ENCODE data around the gene PPM1D. TPM values are rescaled to one million over a fixed set of nuclear protein-coding genes. Genes with fewer than 3 reads are reported as not detected.

PPM1D gene
- total RNA-seq, 1 experiment from 2014 or later = 19.0 TPM

DNA sequence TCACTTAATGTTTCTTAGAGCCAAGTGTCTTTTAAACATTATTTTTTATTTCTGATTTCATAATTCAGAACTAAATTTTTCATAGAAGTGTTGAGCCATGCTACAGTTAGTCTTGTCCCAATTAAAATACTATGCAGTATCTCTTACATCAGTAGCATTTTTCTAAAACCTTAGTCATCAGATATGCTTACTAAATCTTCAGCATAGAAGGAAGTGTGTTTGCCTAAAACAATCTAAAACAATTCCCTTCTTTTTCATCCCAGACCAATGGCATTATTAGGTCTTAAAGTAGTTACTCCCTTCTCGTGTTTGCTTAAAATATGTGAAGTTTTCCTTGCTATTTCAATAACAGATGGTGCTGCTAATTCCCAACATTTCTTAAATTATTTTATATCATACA, 64.0 kb downstream of the PPM1D start:
- no peak overlapping the region for H2BK15ac ChIP-seq (ENCODE audit: low read depth, low read length)
- no peak overlapping the region for H4K91ac ChIP-seq (ENCODE audit: insufficient read length, low read depth, low read length)
- H3K23ac ChIP-seq (ENCODE audit: insufficient read length, low read depth, low read length) = no peak overlapping the region
- no peak overlapping the region for H2BK20ac ChIP-seq (ENCODE audit: low read depth, low read length, poor library complexity, severe bottlenecking)
- Mint-ChIP-seq H3K36me3 (ENCODE audit: insufficient read depth in 1 of 3, low read depth in 3 of 3) (peaks cover 0 to 24% (median 10%) of the 10 kb centered on the region in 3 experiments; a peak in 5 of 7 replicates), H3K27ac (no peak overlapping the region), H3K27me3 (ENCODE audit: low read depth) (no peaks in the 10 kb centered on the region), H3K9me3 (no peaks in the 10 kb centered on the region), H3K4me1 (no peaks in the 10 kb centered on the region), H3K4me3 (no peak overlapping the region)
- H2AFZ ChIP-seq (ENCODE audit: low read length) = no peak overlapping the region
- no peaks in the 10 kb centered on the region for H3K9me3 ChIP-seq (ENCODE audit: control insufficient read depth, low read depth, low read length)
- H3K18ac ChIP-seq (ENCODE audit: insufficient read length, low read depth, low read length) = no peak overlapping the region
- no peak overlapping the region for H2AK5ac ChIP-seq (ENCODE audit: insufficient read length, low read length)
- no peak overlapping the region for H3T11ph ChIP-seq (ENCODE audit: low read length)
- no peak overlapping the region for H3K14ac ChIP-seq (ENCODE audit: insufficient read depth, low read length)
- no peak overlapping the region for H3K4ac ChIP-seq (ENCODE audit: low read depth, low read length)
- H2BK12ac ChIP-seq (ENCODE audit: insufficient read length, low read depth, low read length) = no peak overlapping the region
- TF ChIP-seq CTCF (conservative IDR thresholded peaks at IDR 0.05) = no peak
- no peak overlapping the region for H4K5ac ChIP-seq (ENCODE audit: insufficient read length, low read depth, low read length)
- no peak overlapping the region for H2BK5ac ChIP-seq (ENCODE audit: insufficient read length, low read length)
- H3K27me3 ChIP-seq (ENCODE audit: insufficient read depth, low read length) = no peaks in the 10 kb centered on the region
- no peak overlapping the region for H3K4me2 ChIP-seq (ENCODE audit: insufficient read depth, insufficient read length, low read length)
- no peaks in the 10 kb centered on the region for H3K23me2 ChIP-seq (ENCODE audit: insufficient read length, low read depth, low read length, poor library complexity, severe bottlenecking)
- no peak overlapping the region for H3K27ac ChIP-seq (ENCODE audit: insufficient read length, low read depth, low read length)
- H3K9ac ChIP-seq (ENCODE audit: extremely low read depth, insufficient read length, low read length) = no peak overlapping the region
- no peaks in the 10 kb centered on the region for H3K79me1 ChIP-seq (ENCODE audit: insufficient read depth, low read depth, low read length, poor library complexity, severe bottlenecking)
- H4K8ac ChIP-seq (replicated peaks; ENCODE audit: insufficient read length, low read depth, low read length) = no peak overlapping the region
- no peak for DNase-seq
- H2BK120ac ChIP-seq (ENCODE audit: low read depth, low read length, poor library complexity, severe bottlenecking) = no peak overlapping the region
- no CpG with 5 or more reads among the region's 1 CpG for WGBS (ENCODE audit: extremely low coverage, insufficient read length, low lambda C conversion rate)
- H4K20me1 ChIP-seq (ENCODE audit: control insufficient read depth, insufficient read depth, insufficient read length) = no peaks in the 10 kb centered on the region
- no peak overlapping the region for H3K56ac ChIP-seq (ENCODE audit: insufficient read length, low read depth, low read length)
- no peaks in the 10 kb centered on the region for H3K79me2 ChIP-seq (ENCODE audit: insufficient read depth, low read length)
- no peaks in the 10 kb centered on the region for H3K4me1 ChIP-seq (ENCODE audit: insufficient read depth, low read length)
